ENCODE data around the gene CCDC157. TPM values are rescaled to one million over a fixed set of nuclear protein-coding genes. Genes with fewer than 3 reads are reported as not detected.

The CCDC157 gene
- total RNA-seq, 1 donor: 2.9 TPM

- peaks cover 33% of the 10 kb centered on the region for H3K4me1 ChIP-seq (ENCODE audit: insufficient read depth, low read length)
- no peaks in the 10 kb centered on the region for H3K9me3 ChIP-seq (ENCODE audit: low read depth, low read length)
Observed at GRCh38 chr22:30323246-30323645, 33.6 kb upstream of the CCDC157 start.

DNA sequence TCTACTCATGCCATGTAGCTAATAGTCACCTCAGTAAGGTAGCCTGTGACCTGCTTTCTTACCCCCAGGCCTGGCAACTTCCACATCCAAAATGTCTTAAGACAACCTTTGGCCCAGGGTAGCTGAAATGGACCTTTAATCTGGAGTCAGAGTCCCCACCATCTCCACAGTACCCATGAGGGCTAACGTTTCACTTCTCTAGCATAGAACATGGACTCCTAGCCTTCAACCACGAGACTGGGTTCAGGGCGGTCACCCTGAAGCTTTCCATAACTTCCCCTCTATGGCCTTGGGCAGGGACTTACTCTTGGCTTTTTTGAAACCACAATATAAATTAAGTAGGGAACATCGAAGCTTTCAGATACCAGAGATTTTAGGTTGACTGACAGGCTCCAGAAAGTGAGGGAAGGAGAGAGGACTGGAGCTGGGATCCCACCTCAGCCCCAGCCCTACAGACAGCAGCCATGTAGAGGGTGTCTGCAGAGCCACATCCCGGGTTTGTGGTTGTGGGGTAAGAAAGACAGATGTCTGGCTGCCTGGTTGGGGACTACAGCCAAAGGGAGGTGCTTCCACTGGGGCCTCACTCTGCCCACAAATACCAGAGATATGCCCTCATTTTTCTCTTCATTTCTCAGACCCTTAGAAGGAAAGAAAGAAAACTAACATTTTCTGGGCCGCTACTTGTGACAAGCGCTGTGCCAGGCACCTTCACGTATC is 32.6 kb upstream of the CCDC157 start:
- Histone ChIP-seq H4K20me1 (ENCODE audit: insufficient read depth, low read length) (peaks cover 45% of the 10 kb centered on the region), H3K79me2 (ENCODE audit: insufficient read depth, low read length) (peaks cover 70% of the 10 kb centered on the region), H3K4me3 (ENCODE audit: insufficient read depth, low read length) (peak overlapping the region; percentile 94), H3K27me3 (ENCODE audit: insufficient read depth, low read length) (no peaks in the 10 kb centered on the region), H2AFZ (ENCODE audit: low read length) (no peak overlapping the region), H3K9me3 (ENCODE audit: low read depth, low read length) (no peaks in the 10 kb centered on the region), H3K4me1 (ENCODE audit: insufficient read depth, low read length) (peaks cover 33% of the 10 kb centered on the region), H3K4me2 (ENCODE audit: insufficient read depth, low read length) (peak overlapping the region; percentile 94), H3K36me3 (ENCODE audit: insufficient read depth, low read length) (peaks cover 23% of the 10 kb centered on the region), H3K27ac (ENCODE audit: low read depth, low read length) (peak overlapping the region; percentile 75)
- TF ChIP-seq, protein P1, sequence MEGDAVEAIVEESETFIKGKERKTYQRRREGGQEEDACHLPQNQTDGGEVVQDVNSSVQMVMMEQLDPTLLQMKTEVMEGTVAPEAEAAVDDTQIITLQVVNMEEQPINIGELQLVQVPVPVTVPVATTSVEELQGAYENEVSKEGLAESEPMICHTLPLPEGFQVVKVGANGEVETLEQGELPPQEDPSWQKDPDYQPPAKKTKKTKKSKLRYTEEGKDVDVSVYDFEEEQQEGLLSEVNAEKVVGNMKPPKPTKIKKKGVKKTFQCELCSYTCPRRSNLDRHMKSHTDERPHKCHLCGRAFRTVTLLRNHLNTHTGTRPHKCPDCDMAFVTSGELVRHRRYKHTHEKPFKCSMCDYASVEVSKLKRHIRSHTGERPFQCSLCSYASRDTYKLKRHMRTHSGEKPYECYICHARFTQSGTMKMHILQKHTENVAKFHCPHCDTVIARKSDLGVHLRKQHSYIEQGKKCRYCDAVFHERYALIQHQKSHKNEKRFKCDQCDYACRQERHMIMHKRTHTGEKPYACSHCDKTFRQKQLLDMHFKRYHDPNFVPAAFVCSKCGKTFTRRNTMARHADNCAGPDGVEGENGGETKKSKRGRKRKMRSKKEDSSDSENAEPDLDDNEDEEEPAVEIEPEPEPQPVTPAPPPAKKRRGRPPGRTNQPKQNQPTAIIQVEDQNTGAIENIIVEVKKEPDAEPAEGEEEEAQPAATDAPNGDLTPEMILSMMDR (IDR thresholded peaks at IDR 0.05; ENCODE audit: extremely low read depth, low read depth, low read length): no peak
- peak; percentile 81 for DNase-seq (ENCODE audit: insufficient read length, low spot score, missing footprints)

More at GRCh38 chr22:30323246-30323645, 33.6 kb upstream of the CCDC157 start:
- Histone ChIP-seq H3K4me3 (ENCODE audit: insufficient read depth, low read length) (no peak overlapping the region), H3K79me2 (ENCODE audit: insufficient read depth, low read length) (peaks cover 80% of the 10 kb centered on the region), H3K36me3 (ENCODE audit: insufficient read depth, low read length) (peaks cover 19% of the 10 kb centered on the region), H3K4me2 (ENCODE audit: insufficient read depth, low read length) (no peak overlapping the region), H2AFZ (ENCODE audit: low read length) (no peak overlapping the region), H4K20me1 (ENCODE audit: insufficient read depth, low read length) (peaks cover 55% of the 10 kb centered on the region), H3K27ac (ENCODE audit: low read depth, low read length) (no peak overlapping the region), H3K27me3 (ENCODE audit: insufficient read depth, low read length) (no peaks in the 10 kb centered on the region)
- TF ChIP-seq, protein P1 (IDR thresholded peaks at IDR 0.05; ENCODE audit: extremely low read depth, low read depth, low read length): no peak
- no peak for DNase-seq (ENCODE audit: insufficient read length, low spot score, missing footprints)

DNA sequence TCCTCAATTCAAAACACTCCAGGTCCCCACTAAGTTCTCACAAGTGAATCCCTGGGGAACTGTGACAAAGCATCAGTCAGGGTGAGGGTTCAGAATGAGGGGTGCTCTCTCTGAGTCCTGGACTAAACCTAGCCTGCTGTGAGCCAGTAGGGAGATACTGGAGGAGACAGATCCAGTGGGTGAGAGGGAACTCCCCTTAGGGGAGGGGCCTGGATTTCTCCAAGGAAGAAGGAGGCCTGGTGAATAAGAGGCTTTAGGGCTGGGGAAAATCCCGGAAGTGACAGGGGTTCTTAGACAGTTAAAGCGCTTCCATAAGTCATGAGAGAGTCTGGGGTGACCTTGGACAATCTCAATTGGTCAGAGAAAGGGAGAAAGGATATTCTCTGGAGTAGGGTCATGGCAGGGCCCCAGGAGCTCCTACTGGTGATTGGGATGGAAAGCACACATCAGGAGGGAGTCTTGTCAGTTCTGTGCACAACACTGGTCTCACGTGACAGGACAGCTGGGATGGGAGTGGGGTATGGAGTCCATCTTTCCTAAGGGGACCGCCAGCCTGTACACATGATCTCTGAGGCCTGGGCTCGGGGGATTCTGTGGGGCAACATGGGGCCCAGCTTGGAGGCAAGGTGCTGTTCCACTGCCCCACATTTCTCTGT is 31.6 kb upstream of the CCDC157 start:
- Histone ChIP-seq H4K20me1 (ENCODE audit: insufficient read depth, low read length) (peaks cover 35% of the 10 kb centered on the region), H3K79me2 (ENCODE audit: insufficient read depth, low read length) (peaks cover 60% of the 10 kb centered on the region), H3K4me1 (ENCODE audit: insufficient read depth, low read length) (peaks cover 33% of the 10 kb centered on the region), H3K27me3 (ENCODE audit: insufficient read depth, low read length) (no peaks in the 10 kb centered on the region), H3K27ac (ENCODE audit: low read depth, low read length) (peak overlapping the region; percentile 75), H3K4me3 (ENCODE audit: insufficient read depth, low read length) (peak overlapping the region; percentile 94), H3K9me3 (ENCODE audit: low read depth, low read length) (no peaks in the 10 kb centered on the region), H3K4me2 (ENCODE audit: insufficient read depth, low read length) (peak overlapping the region; percentile 94), H2AFZ (ENCODE audit: low read length) (no peak overlapping the region), H3K36me3 (ENCODE audit: insufficient read depth, low read length) (peaks cover 25% of the 10 kb centered on the region)
- DNase-seq (ENCODE audit: insufficient read length, low spot score, missing footprints): peak; percentile 98
- TF ChIP-seq, protein P1 (IDR thresholded peaks at IDR 0.05; ENCODE audit: extremely low read depth, low read depth, low read length): no peak

GRCh38 chr22:30325724-30326254 is 31.0 kb upstream of the CCDC157 start:
- TF ChIP-seq, protein P1 (IDR thresholded peaks at IDR 0.05; ENCODE audit: extremely low read depth, low read depth, low read length): no peak
- H3K4me1 ChIP-seq (ENCODE audit: insufficient read depth, low read length): peaks cover 33% of the 10 kb centered on the region
- H3K27ac ChIP-seq (ENCODE audit: low read depth, low read length): peak overlapping the region; percentile 75
- peaks cover 54% of the 10 kb centered on the region for H3K79me2 ChIP-seq (ENCODE audit: insufficient read depth, low read length)
- H3K4me2 ChIP-seq (ENCODE audit: insufficient read depth, low read length): peak overlapping the region; percentile 94
- DNase-seq (ENCODE audit: insufficient read length, low spot score, missing footprints): peak; percentile 56
- H4K20me1 ChIP-seq (ENCODE audit: insufficient read depth, low read length): peaks cover 29% of the 10 kb centered on the region
- no peak overlapping the region for H2AFZ ChIP-seq (ENCODE audit: low read length)
- H3K27me3 ChIP-seq (ENCODE audit: insufficient read depth, low read length): no peaks in the 10 kb centered on the region
- peaks cover 23% of the 10 kb centered on the region for H3K36me3 ChIP-seq (ENCODE audit: insufficient read depth, low read length)
- peak overlapping the region; percentile 94 for H3K4me3 ChIP-seq (ENCODE audit: insufficient read depth, low read length)
- no peaks in the 10 kb centered on the region for H3K9me3 ChIP-seq (ENCODE audit: low read depth, low read length)
